Small intestine (tissue), 7 donors: ENCODE data around the gene SNX25. TPM values are rescaled to one million over a fixed set of nuclear protein-coding genes. Genes with fewer than 3 reads are reported as not detected.

Experiments
- DNase-seq, 2 donors: peaks; one replicate each; pipeline versions ENCODE4 v3.0.0 to v3.0.0-alpha.2; 2013
- FAIRE-seq: peaks from 2 replicates; lab custom pipeline; 2012; peaks lifted over from hg19 to GRCh38; lab: Jason Lieb, UNC
- H3K27ac ChIP-seq, 3 donors: one replicate each; pipeline ENCODE4 v1.5.1; 2013; ENCODE audit warnings: low read length in 2 of 3, mild to moderate bottlenecking in 2 of 3, control low read depth in 1 of 3, inconsistent platforms in 1 of 3, low read depth in 1 of 3, moderate library complexity in 1 of 3
- H3K27me3 ChIP-seq, 3 donors: one replicate each; pipeline ENCODE4 v1.6.1; 2013; ENCODE audit warnings: low read length in 3 of 3, inconsistent platforms in 1 of 3; ENCODE audit not compliant: control insufficient read depth in 3 of 3, insufficient read depth in 3 of 3
- H3K36me3 ChIP-seq, 3 donors: one replicate each; pipeline ENCODE4 v1.6.1; 2013; ENCODE audit warnings: low read length in 3 of 3, inconsistent platforms in 1 of 3, low read depth in 1 of 3, mild to moderate bottlenecking in 1 of 3, moderate library complexity in 1 of 3; ENCODE audit not compliant: control insufficient read depth in 3 of 3, insufficient read depth in 2 of 3
- H3K4me1 ChIP-seq, 3 donors: one replicate each; pipeline ENCODE4 v1.6.1; 2013; ENCODE audit warnings: low read length in 2 of 3, inconsistent platforms in 1 of 3, low read depth in 1 of 3, mild to moderate bottlenecking in 1 of 3, moderate library complexity in 1 of 3; ENCODE audit not compliant: control insufficient read depth in 3 of 3, insufficient read depth in 2 of 3
- H3K4me3 ChIP-seq, 3 donors: one replicate each; pipeline ENCODE4 v1.5.1; 2013; ENCODE audit warnings: low read length in 3 of 3, control low read depth in 1 of 3, inconsistent platforms in 1 of 3, low read depth in 1 of 3, mild to moderate bottlenecking in 1 of 3, moderate library complexity in 1 of 3
- H3K9me3 ChIP-seq, 2 donors: one replicate each; pipeline ENCODE4 v1.6.1; 2013; ENCODE audit warnings: low read depth in 1 of 2, low read length in 1 of 2; ENCODE audit not compliant: control insufficient read depth in 2 of 2, insufficient read depth in 1 of 2
- WGBS, 3 donors: extraction: QIAGEN DNeasy Blood & Tissue Kit; methylation state at CpG; one replicate each; pipeline ENCODE4 v1.1.7; 2013; 5-methylcytosine and 5-hydroxymethylcytosine counted together
- polyA plus RNA-seq, 4 donors: library from polyadenylated mRNA; stranded (reverse) in 3 of 4; unstranded in 1 of 4; fragments of 200-250 nt in 3 of 4; fragments of 120-200 nt in 1 of 4; gene quantifications; one replicate each; pipeline versions ENCODE4 v1.2.1 to v1.2.3, GENCODE V29; 2013
- donor health status: healthy with polysubstance abuse.
- donor health status: control.
- donor health status: control.
- donor health status: Bipolar disorder and iron deficiency.
- donor health status: healthy.

Gene SNX25
- polyA plus RNA-seq, 4 donors = 1.9 to 12.6 (median 3.7) TPM

GRCh38 chr4:185227713-185228278 lies 18.4 kb downstream of the SNX25 start:
- no peak overlapping the region for H3K27ac ChIP-seq
- H3K27me3 ChIP-seq = no peaks in the 10 kb centered on the region
- DNase-seq = no peak
- WGBS, 3 donors = 87 to 96% (median 94%) methylated on average over 9 of the region's 9 CpGs
- H3K9me3 ChIP-seq = no peaks in the 10 kb centered on the region
- H3K36me3 ChIP-seq = no peaks in the 10 kb centered on the region
- peaks cover 0 to 17% (median 5%) of the 10 kb centered on the region in 3 donors for H3K4me1 ChIP-seq
- no peak overlapping the region for H3K4me3 ChIP-seq
- no peak for FAIRE-seq

GRCh38 chr4:185229021-185229818 lies 19.8 kb downstream of the SNX25 start:
- Histone ChIP-seq H3K27ac (no peak overlapping the region), H3K36me3 (no peaks in the 10 kb centered on the region), H3K4me1 (peaks cover 0 to 19% (median 5%) of the 10 kb centered on the region in 3 donors), H3K9me3 (no peaks in the 10 kb centered on the region), H3K4me3 (no peak overlapping the region), H3K27me3 (no peaks in the 10 kb centered on the region)
- FAIRE-seq (no peak), DNase-seq (no peak)
- 90 to 95% (median 91%) methylated on average over 19 of the region's 19 CpGs for WGBS, 3 donors

- WGBS, 3 donors = 14 to 54% (median 30%) methylated on average over 6 of the region's 6 CpGs
- peak; percentile 57 to 63 for DNase-seq
- no peak overlapping the region for H3K27ac ChIP-seq
Observed at GRCh38 chr4:185232370-185232769, 23.0 kb downstream of the SNX25 start.

GRCh38 chr4:185235119-185235842 lies 25.9 kb downstream of the SNX25 start:
- FAIRE-seq (no peak), DNase-seq (no peak)
- Histone ChIP-seq H3K4me1 (peaks cover 0 to 19% (median 7%) of the 10 kb centered on the region in 3 donors), H3K27ac (no peak overlapping the region), H3K27me3 (no peaks in the 10 kb centered on the region), H3K9me3 (peaks cover 0 to 10% of the 10 kb centered on the region in 2 donors), H3K4me3 (no peak overlapping the region), H3K36me3 (no peaks in the 10 kb centered on the region)
- WGBS, 3 donors = 69 to 86% (median 85%) methylated on average over 7 of the region's 7 CpGs

More at GRCh38 chr4:185232370-185232769, 23.0 kb downstream of the SNX25 start:
- Histone ChIP-seq H3K4me3 (no peak overlapping the region), H3K4me1 (peaks cover 0 to 23% (median 7%) of the 10 kb centered on the region in 3 donors), H3K36me3 (no peaks in the 10 kb centered on the region), H3K27me3 (no peaks in the 10 kb centered on the region), H3K9me3 (no peaks in the 10 kb centered on the region)
- no peak for FAIRE-seq

- H3K4me3 ChIP-seq = no peak overlapping the region
- no peak for FAIRE-seq
Observed at GRCh38 chr4:185235843-185236503, 26.6 kb downstream of the SNX25 start.

GRCh38 chr4:185237175-185237574 lies 27.8 kb downstream of the SNX25 start:
- H3K9me3 ChIP-seq = peaks cover 0 to 12% of the 10 kb centered on the region in 2 donors
- no peak for FAIRE-seq
- no peaks in the 10 kb centered on the region for H3K36me3 ChIP-seq
- H3K27ac ChIP-seq = no peak overlapping the region
- no peak overlapping the region for H3K4me3 ChIP-seq
- H3K27me3 ChIP-seq = no peaks in the 10 kb centered on the region
- H3K4me1 ChIP-seq = peaks cover 0 to 16% (median 3%) of the 10 kb centered on the region in 3 donors
- 66 to 94% (median 89%) methylated on average over 3 of the region's 3 CpGs for WGBS, 3 donors
- DNase-seq = no peak

More at GRCh38 chr4:185235843-185236503, 26.6 kb downstream of the SNX25 start:
- Histone ChIP-seq H3K27me3 (no peaks in the 10 kb centered on the region), H3K27ac (no peak overlapping the region), H3K9me3 (peaks cover 0 to 10% of the 10 kb centered on the region in 2 donors), H3K36me3 (no peaks in the 10 kb centered on the region), H3K4me1 (peaks cover 0 to 19% (median 7%) of the 10 kb centered on the region in 3 donors)
- DNase-seq = peak; percentile 86
- WGBS, 3 donors = 17 to 48% (median 38%) methylated on average over 7 of the region's 7 CpGs

GRCh38 chr4:185238215-185238681 lies 28.9 kb downstream of the SNX25 start:
- no peak for DNase-seq
- Histone ChIP-seq H3K4me3 (no peak overlapping the region), H3K4me1 (peaks cover 0 to 11% (median 1%) of the 10 kb centered on the region in 3 donors), H3K9me3 (peaks cover 0 to 16% of the 10 kb centered on the region in 2 donors), H3K27me3 (no peaks in the 10 kb centered on the region), H3K27ac (no peak overlapping the region), H3K36me3 (no peaks in the 10 kb centered on the region)
- 83 to 97% (median 83%) methylated on average over 5 of the region's 5 CpGs for WGBS, 3 donors
- no peak for FAIRE-seq

- H3K27me3 ChIP-seq = no peaks in the 10 kb centered on the region
Observed at GRCh38 chr4:185238750-185239149, 29.4 kb downstream of the SNX25 start.

More at GRCh38 chr4:185238750-185239149, 29.4 kb downstream of the SNX25 start:
- H3K36me3 ChIP-seq = no peaks in the 10 kb centered on the region
- DNase-seq (no peak), FAIRE-seq (no peak)
- H3K4me1 ChIP-seq = peaks cover 0 to 11% (median 1%) of the 10 kb centered on the region in 3 donors
- H3K4me3 ChIP-seq = no peak overlapping the region
- no peak overlapping the region for H3K27ac ChIP-seq
- WGBS, 3 donors = 95 to 97% (median 96%) methylated on average over 4 of the region's 4 CpGs
- peaks cover 0 to 16% of the 10 kb centered on the region in 2 donors for H3K9me3 ChIP-seq
